Left ventricle myocardium inferior (tissue), 1 donor: ENCODE results near the gene LSAMP. TPM values are rescaled to one million over a fixed set of nuclear protein-coding genes. Genes with fewer than 3 reads are reported as not detected.

ENCODE experiments used
- DNase-seq: peaks from one replicate; pipeline ENCODE4 v3.0.0-alpha.2; 2020
- H3K27ac ChIP-seq: fragments of 200-600 bp; replicated peaks from 2 replicates; pipeline ENCODE4 v1.8.0; 2021
- H3K27me3 ChIP-seq: fragments of 200-600 bp; 2 replicates; pipeline ENCODE4 v1.8.0; 2021; ENCODE audit warnings: low read depth
- H3K36me3 ChIP-seq: fragments of 200-600 bp; 2 replicates; pipeline ENCODE4 v1.8.0; 2021
- H3K4me1 ChIP-seq: fragments of 200-600 bp; 2 replicates; pipeline ENCODE4 v1.8.0; 2021
- H3K4me3 ChIP-seq: fragments of 200-600 bp; 2 replicates; pipeline ENCODE4 v1.8.0; 2021; ENCODE audit warnings: mild to moderate bottlenecking, moderate library complexity
- H3K9me3 ChIP-seq: fragments of 200-600 bp; replicated peaks from 2 replicates; pipeline ENCODE4 v1.8.0; 2021
- CTCF ChIP-seq: fragments of 200-600 bp; IDR thresholded peaks from 2 replicates; pipeline ENCODE4 v1.8.0; 2021; ENCODE audit warnings: antibody characterized with exemption, mild to moderate bottlenecking, borderline replicate concordance
- intact Hi-C: fragments of 100-400 bp; cut with micrococcal nuclease; formaldehyde crosslinking; loops from one replicate; pipeline ENCODE4 v1.11.0; 2022
- total RNA-seq: library from RNA; stranded (reverse); fragmentation: NEBNext Ultra II Directional; extraction: Animal tissue kit (Norgen Biotek cat#: 25700); gene quantifications from one replicate; pipeline ENCODE4 v1.2.1, GENCODE V29; 2021
- donor health status: DM: no; HTN: yes; CAD: no; lungs with severe emphysema.

LSAMP gene
- total RNA-seq, 1 donor from 2014 or later: 1.2 TPM

DNA sequence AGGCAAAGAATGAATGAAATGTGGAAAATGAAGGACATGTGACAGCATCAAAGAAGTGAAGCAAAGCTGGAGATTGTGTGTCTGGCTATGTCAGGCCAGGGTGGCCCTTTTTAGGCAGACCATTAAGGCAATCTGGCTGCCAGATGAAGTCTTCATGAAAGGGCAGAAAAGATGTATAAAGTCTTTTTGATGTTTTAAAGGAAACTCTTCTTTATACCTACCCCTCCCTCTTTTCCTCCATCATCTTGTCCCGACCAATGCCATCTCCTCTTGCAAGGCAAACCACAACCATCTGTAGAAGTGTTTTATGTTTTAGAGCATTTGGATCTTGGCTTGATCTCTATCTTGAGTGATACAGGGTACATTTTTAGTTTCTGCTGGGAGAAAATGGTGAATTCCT is 259.2 kb downstream of the LSAMP start:
- TF ChIP-seq CTCF: no peak
- no peaks in the 10 kb centered on the region for H3K4me1 ChIP-seq
- no peak overlapping the region for H3K4me3 ChIP-seq
- DNase-seq: no peak
- intact Hi-C loops: no loop called here
- H3K27me3 ChIP-seq: no peaks in the 10 kb centered on the region
- no peaks in the 10 kb centered on the region for H3K36me3 ChIP-seq
- no peak overlapping the region for H3K27ac ChIP-seq
- H3K9me3 ChIP-seq: peaks cover 6% of the 10 kb centered on the region

- H3K4me3 ChIP-seq: no peak overlapping the region
- no peaks in the 10 kb centered on the region for H3K9me3 ChIP-seq
- H3K27me3 ChIP-seq: no peaks in the 10 kb centered on the region
- H3K36me3 ChIP-seq: no peaks in the 10 kb centered on the region
- intact Hi-C loops: no loop called here
- no peak for DNase-seq
- no peaks in the 10 kb centered on the region for H3K4me1 ChIP-seq
- TF ChIP-seq CTCF: no peak
- no peak overlapping the region for H3K27ac ChIP-seq
Observed at GRCh38 chr3:116181159-116181558, 264.1 kb downstream of the LSAMP start.

DNA sequence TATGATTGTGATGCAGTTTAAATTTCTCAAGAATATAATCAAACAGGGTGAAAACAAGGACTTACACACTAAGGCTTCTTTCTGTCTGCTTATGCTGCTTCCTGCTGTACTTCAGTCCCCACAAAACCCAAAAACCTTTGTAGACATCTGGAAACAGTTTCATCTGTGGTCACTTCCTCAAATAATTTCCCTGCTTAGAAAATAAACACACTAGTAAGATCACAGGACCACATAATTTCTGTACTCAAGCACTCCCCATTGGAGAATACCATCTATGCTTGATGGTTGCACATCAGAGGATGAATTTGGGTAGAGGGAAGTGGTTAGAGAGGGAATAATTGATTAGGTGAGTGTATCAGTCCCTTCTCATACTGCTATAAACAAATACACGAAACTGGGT is 266.2 kb downstream of the LSAMP start:
- intact Hi-C loops: no loop called here
- Histone ChIP-seq H3K27ac (no peak overlapping the region), H3K36me3 (no peaks in the 10 kb centered on the region), H3K4me3 (no peak overlapping the region), H3K27me3 (no peaks in the 10 kb centered on the region), H3K4me1 (no peaks in the 10 kb centered on the region), H3K9me3 (no peaks in the 10 kb centered on the region)
- no peak for DNase-seq
- no peak for TF ChIP-seq CTCF

DNA sequence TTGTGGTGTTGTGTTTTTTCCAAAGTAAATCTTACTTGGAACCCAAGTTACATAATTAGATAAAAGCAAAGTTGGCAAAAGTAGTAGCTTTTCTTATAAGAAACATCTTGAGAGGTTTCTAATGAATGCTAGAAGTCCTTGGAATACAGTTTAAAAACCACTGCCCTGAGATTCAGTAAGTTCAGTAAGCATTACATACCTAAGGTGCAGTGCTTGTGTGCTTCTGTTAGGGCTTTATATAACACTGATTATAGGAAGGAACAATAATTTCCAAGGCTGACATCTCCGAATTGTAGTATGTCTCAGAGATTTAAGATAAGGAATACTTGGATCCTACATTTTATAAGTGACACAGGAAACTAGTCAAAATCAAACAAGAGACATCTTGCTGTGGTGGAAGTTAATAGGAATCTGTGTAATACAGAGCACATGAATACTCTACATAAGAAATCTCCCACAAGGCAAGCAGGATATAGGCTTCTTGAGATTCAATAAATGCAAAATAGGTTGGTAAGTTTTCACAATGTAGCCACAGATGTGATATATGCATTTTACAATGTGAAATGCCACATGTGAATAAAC is 268.2 kb downstream of the LSAMP start:
- H3K9me3 ChIP-seq: no peaks in the 10 kb centered on the region
- intact Hi-C loops: no loop called here
- TF ChIP-seq CTCF: no peak

GRCh38 chr3:116166121-116166520 is 279.2 kb downstream of the LSAMP start:
- Histone ChIP-seq H3K27me3 (no peaks in the 10 kb centered on the region), H3K27ac (no peak overlapping the region), H3K4me3 (no peak overlapping the region), H3K36me3 (no peaks in the 10 kb centered on the region), H3K4me1 (no peaks in the 10 kb centered on the region), H3K9me3 (no peaks in the 10 kb centered on the region)
- TF ChIP-seq CTCF: no peak
- no peak for DNase-seq
- intact Hi-C loops: no loop called here

More for the DNA sequence above, 268.2 kb downstream of the LSAMP start:
- H3K36me3 ChIP-seq: no peaks in the 10 kb centered on the region
- no peaks in the 10 kb centered on the region for H3K27me3 ChIP-seq
- no peak for DNase-seq
- no peaks in the 10 kb centered on the region for H3K4me1 ChIP-seq
- H3K4me3 ChIP-seq: no peak overlapping the region
- H3K27ac ChIP-seq: no peak overlapping the region
